Measurements from ENCODE around the gene HPCAL1.

DNA sequence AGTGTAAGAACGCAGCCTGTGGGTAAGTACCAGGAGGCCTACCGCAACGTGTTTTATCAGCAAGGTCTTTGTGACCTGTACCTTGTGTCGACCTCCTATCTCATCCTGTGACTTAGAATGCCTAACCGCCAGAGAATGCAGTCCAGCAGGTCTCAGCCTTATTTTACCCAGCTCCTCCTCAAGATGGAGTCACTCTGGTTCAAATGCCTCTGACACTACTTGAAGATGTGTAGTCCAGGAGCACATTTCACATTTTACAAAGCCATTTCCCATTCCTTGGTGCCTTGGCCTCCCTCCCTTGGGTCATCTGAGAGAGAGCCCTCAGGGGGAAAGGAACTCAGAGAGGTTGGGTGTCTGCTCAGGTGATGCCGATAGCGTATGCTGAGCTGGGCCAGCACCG lies 6.6 kb upstream of the HPCAL1 start:
- TF ChIP-seq, protein P1, sequence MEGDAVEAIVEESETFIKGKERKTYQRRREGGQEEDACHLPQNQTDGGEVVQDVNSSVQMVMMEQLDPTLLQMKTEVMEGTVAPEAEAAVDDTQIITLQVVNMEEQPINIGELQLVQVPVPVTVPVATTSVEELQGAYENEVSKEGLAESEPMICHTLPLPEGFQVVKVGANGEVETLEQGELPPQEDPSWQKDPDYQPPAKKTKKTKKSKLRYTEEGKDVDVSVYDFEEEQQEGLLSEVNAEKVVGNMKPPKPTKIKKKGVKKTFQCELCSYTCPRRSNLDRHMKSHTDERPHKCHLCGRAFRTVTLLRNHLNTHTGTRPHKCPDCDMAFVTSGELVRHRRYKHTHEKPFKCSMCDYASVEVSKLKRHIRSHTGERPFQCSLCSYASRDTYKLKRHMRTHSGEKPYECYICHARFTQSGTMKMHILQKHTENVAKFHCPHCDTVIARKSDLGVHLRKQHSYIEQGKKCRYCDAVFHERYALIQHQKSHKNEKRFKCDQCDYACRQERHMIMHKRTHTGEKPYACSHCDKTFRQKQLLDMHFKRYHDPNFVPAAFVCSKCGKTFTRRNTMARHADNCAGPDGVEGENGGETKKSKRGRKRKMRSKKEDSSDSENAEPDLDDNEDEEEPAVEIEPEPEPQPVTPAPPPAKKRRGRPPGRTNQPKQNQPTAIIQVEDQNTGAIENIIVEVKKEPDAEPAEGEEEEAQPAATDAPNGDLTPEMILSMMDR (IDR thresholded peaks at IDR 0.05 in 2 of 3, conservative IDR thresholded peaks at IDR 0.05 in 1 of 3; ENCODE audit: control insufficient read depth in 2 of 3, extremely low read depth in 1 of 3, insufficient read depth in 1 of 3, low read depth in 3 of 3, low read length in 3 of 3): no peak
- no peak for TF ChIP-seq TAF1 (IDR thresholded peaks at IDR 0.05; ENCODE audit: borderline replicate concordance, low read depth, low read length)
- no peak for TF ChIP-seq GABPA (IDR thresholded peaks at IDR 0.05; ENCODE audit: low read depth)
- TF ChIP-seq NR2C2 (IDR thresholded peaks at IDR 0.05; ENCODE audit: borderline replicate concordance, control insufficient read depth, insufficient read length, low read depth): no peak
- TF ChIP-seq BRCA1 (IDR thresholded peaks at IDR 0.05; ENCODE audit: low read depth, low read length): no peak
- TF ChIP-seq, protein P2, sequence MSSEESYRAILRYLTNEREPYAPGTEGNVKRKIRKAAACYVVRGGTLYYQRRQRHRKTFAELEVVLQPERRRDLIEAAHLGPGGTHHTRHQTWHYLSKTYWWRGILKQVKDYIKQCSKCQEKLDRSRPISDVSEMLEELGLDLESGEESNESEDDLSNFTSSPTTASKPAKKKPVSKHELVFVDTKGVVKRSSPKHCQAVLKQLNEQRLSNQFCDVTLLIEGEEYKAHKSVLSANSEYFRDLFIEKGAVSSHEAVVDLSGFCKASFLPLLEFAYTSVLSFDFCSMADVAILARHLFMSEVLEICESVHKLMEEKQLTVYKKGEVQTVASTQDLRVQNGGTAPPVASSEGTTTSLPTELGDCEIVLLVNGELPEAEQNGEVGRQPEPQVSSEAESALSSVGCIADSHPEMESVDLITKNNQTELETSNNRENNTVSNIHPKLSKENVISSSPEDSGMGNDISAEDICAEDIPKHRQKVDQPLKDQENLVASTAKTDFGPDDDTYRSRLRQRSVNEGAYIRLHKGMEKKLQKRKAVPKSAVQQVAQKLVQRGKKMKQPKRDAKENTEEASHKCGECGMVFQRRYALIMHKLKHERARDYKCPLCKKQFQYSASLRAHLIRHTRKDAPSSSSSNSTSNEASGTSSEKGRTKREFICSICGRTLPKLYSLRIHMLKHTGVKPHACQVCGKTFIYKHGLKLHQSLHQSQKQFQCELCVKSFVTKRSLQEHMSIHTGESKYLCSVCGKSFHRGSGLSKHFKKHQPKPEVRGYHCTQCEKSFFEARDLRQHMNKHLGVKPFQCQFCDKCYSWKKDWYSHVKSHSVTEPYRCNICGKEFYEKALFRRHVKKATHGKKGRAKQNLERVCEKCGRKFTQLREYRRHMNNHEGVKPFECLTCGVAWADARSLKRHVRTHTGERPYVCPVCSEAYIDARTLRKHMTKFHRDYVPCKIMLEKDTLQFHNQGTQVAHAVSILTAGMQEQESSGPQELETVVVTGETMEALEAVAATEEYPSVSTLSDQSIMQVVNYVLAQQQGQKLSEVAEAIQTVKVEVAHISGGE (CRISPR knock-in tag; IDR thresholded peaks at IDR 0.05): no peak
- no peak for TF ChIP-seq SIX5 (IDR thresholded peaks at IDR 0.05; ENCODE audit: low read depth, low read length, severe bottlenecking)
- no peak for TF ChIP-seq EP300 (IDR thresholded peaks at IDR 0.05; ENCODE audit: borderline replicate concordance in 1 of 2, control insufficient read depth in 1 of 2, low read depth in 2 of 2, low read length in 2 of 2)
- TF ChIP-seq SUZ12 (IDR thresholded peaks at IDR 0.05; ENCODE audit: unreplicated experiment): no peak
- TF ChIP-seq EZH2 (IDR thresholded peaks at IDR 0.05; ENCODE audit: borderline replicate concordance, control insufficient read depth, low read depth, low read length): no peak
